HG02973 (cell line): ENCODE results near the gene PURA.
"Not testable (repeated sequence)": the region's sequence is repeated elsewhere in the genome, so short reads cannot be mapped to it uniquely, and the experiment has no call there.

ENCODE experiments used
- ATAC-seq: cut with Tn5 transposase; IDR thresholded peaks from one replicate; pipeline ENCODE4 v1.9.1; 2021; ENCODE audit warnings: moderate library complexity; ENCODE audit not compliant: unreplicated experiment

The PURA gene

GRCh38 chr5:140134277-140134935, 20.5 kb downstream of the PURA start:
- ATAC-seq = no peak

GRCh38 chr5:140135127-140135526, 21.2 kb downstream of the PURA start:
- ATAC-seq = no peak

- no peak for ATAC-seq
Observed at GRCh38 chr5:140136624-140137023, 22.7 kb downstream of the PURA start.

GRCh38 chr5:140140435-140140834, 26.5 kb downstream of the PURA start:
- ATAC-seq = no peak

- ATAC-seq = no peak
Observed at GRCh38 chr5:140141241-140141640, 27.3 kb downstream of the PURA start.

GRCh38 chr5:140142246-140142645, 28.3 kb downstream of the PURA start:
- ATAC-seq = no peak

GRCh38 chr5:140142856-140143255, 28.9 kb downstream of the PURA start:
- ATAC-seq = no peak

GRCh38 chr5:140143521-140144258, 29.8 kb downstream of the PURA start:
- ATAC-seq = no peak

- ATAC-seq = no peak
Observed at GRCh38 chr5:140145256-140145655, 31.3 kb downstream of the PURA start.

GRCh38 chr5:140145818-140146522, 32.1 kb downstream of the PURA start:
- peak; percentile 53 for ATAC-seq

- ATAC-seq = no peak
Observed at GRCh38 chr5:140146523-140146842, 32.6 kb downstream of the PURA start.

- no peak for ATAC-seq
Observed at GRCh38 chr5:140147460-140147859, 33.6 kb downstream of the PURA start.

GRCh38 chr5:140148508-140148907, 34.6 kb downstream of the PURA start:
- ATAC-seq = no peak

GRCh38 chr5:140150201-140150600, 36.3 kb downstream of the PURA start:
- no peak for ATAC-seq

GRCh38 chr5:140151144-140152021, 37.5 kb downstream of the PURA start:
- no peak for ATAC-seq

- ATAC-seq = no peak
Observed at GRCh38 chr5:140152022-140152999, 38.4 kb downstream of the PURA start.

- ATAC-seq = no peak
Observed at GRCh38 chr5:140153255-140153654, 39.3 kb downstream of the PURA start.

- ATAC-seq = no peak
Observed at GRCh38 chr5:140153905-140154304, 40.0 kb downstream of the PURA start.

- ATAC-seq = not testable (repeated sequence)
Observed at GRCh38 chr5:140154710-140155381, 40.9 kb downstream of the PURA start.
